Panc1 (cell line): ENCODE data around the gene CHRDL1. TPM values are rescaled to one million over a fixed set of nuclear protein-coding genes. Genes with fewer than 3 reads are reported as not detected.

ENCODE experiments used
- ATAC-seq: fragments of 200-7000 bp; cut with Tn5 transposase; 2 replicates; pipeline ENCODE4 v1.9.1; 2020; ENCODE audit warnings: mild to moderate bottlenecking, moderate library complexity
- BruUV-seq: library from RNA; stranded (reverse); fragments of 400-500 nt; replicated peaks from 2 replicates; lab custom pipeline; 2021; lab: Mats Ljungman, UMichigan
- CTCF ChIA-PET: fragments of 300-600 bp; sonication (Branson Sonifier 250); formaldehyde crosslinking; loops from one replicate; lab custom pipeline; 2022; ENCODE audit warnings: antibody characterized with exemption; lab: Charles Lee
- POLR2A ChIA-PET: fragments of 300-600 bp; sonication (Branson Sonifier 250); formaldehyde crosslinking; loops from one replicate; lab custom pipeline; 2022; ENCODE audit warnings: antibody characterized with exemption; lab: Charles Lee
- DNase-seq: peaks from one replicate; pipeline ENCODE4 v3.0.0-alpha.2; 2010; ENCODE audit warnings: low read depth, low spot score
- H3K27ac ChIP-seq: 2 replicates; pipeline ENCODE4 v1.5.1; 2011; ENCODE audit warnings: mild to moderate bottlenecking, low read length, inconsistent platforms
- H3K27me3 ChIP-seq: fragments of 200-500 bp; sonication (Bioruptor generic); 2 replicates; pipeline ENCODE4 v1.6.0; 2014; ENCODE audit warnings: low read length, inconsistent platforms; ENCODE audit not compliant: control insufficient read depth, insufficient read depth
- H3K36me3 ChIP-seq: fragments of 200-500 bp; sonication (Bioruptor generic); 2 replicates; pipeline ENCODE4 v1.5.1; 2014; ENCODE audit warnings: inconsistent platforms, mild to moderate bottlenecking, low read length, moderate library complexity; ENCODE audit not compliant: control insufficient read depth, insufficient read depth
- H3K4me1 ChIP-seq: 2 replicates; pipeline ENCODE4 v1.5.1; 2011; ENCODE audit warnings: inconsistent platforms, mild to moderate bottlenecking, low read length, moderate library complexity; ENCODE audit not compliant: control insufficient read depth, insufficient read depth
- H3K4me3 ChIP-seq, 2 experiments: 2 replicates each; pipeline ENCODE4 v1.5.1; 2011 to 2012; ENCODE audit warnings: low read depth in 2 of 2, low read length in 2 of 2, mild to moderate bottlenecking in 2 of 2, inconsistent platforms in 1 of 2, moderate library complexity in 1 of 2
- H3K9me3 ChIP-seq: fragments of 200-500 bp; sonication (Bioruptor generic); 2 replicates; pipeline ENCODE4 v1.5.1; 2014; ENCODE audit warnings: low read depth, mild to moderate bottlenecking, inconsistent platforms, low read length, moderate library complexity; ENCODE audit not compliant: control insufficient read depth, insufficient read depth
- CTCF ChIP-seq: fragments of 450-650 bp; IDR thresholded peaks from 2 replicates; pipeline ENCODE4 v1.5.1; 2017; ENCODE audit warnings: mild to moderate bottlenecking
- POLR2AphosphoS5 ChIP-seq: IDR thresholded peaks from 2 replicates; pipeline ENCODE4 v1.6.1; 2012; ENCODE audit warnings: mild to moderate bottlenecking, low read depth, low read length, moderate library complexity
- REST ChIP-seq, 2 experiments: IDR thresholded peaks; 2 replicates each; pipeline ENCODE4 v1.6.1; 2011 to 2012; ENCODE audit warnings: low read depth in 2 of 2, control low read depth in 1 of 2, low read length in 1 of 2, mild to moderate bottlenecking in 1 of 2, moderate library complexity in 1 of 2; ENCODE audit not compliant: insufficient read depth in 1 of 2
- SIN3A ChIP-seq: IDR thresholded peaks from 2 replicates; pipeline ENCODE4 v1.6.1; 2012; ENCODE audit warnings: low read depth, mild to moderate bottlenecking, low read length, moderate library complexity, borderline replicate concordance; ENCODE audit not compliant: insufficient read depth
- TCF7L2 ChIP-seq: IDR thresholded peaks from 2 replicates; pipeline ENCODE4 v1.6.1; 2011; ENCODE audit warnings: mild to moderate bottlenecking, low read depth, low read length, inconsistent platforms
- in situ Hi-C: cut with HindIII; loops from 2 replicates; pipeline ENCODE4 v1.10.0; 2016; ENCODE audit warnings: low sequenced_read_pairs, low pct_unique_long_range_greater_than_20kb
- intact Hi-C: fragments of 100-400 bp; cut with micrococcal nuclease; formaldehyde crosslinking; loops from one replicate; pipeline ENCODE4 v1.10.0; 2022; ENCODE audit not compliant: unreplicated experiment
- total RNA-seq: library from RNA; stranded (reverse); gene quantifications from one replicate; pipeline ENCODE4 v1.2.1, GENCODE V29; 2021; ENCODE audit not compliant: unreplicated experiment

Gene CHRDL1
- total RNA-seq, 1 experiment from 2014 or later = 0.08 TPM

GRCh38 chrX:110755611-110756010, 40.0 kb downstream of the CHRDL1 start:
- DNase-seq (no peak), ATAC-seq (no peak)
- Histone ChIP-seq H3K36me3 (no peaks in the 10 kb centered on the region), H3K27me3 (no peaks in the 10 kb centered on the region), H3K4me1 (no peaks in the 10 kb centered on the region), H3K9me3 (no peaks in the 10 kb centered on the region), H3K4me3 (no peak overlapping the region), H3K27ac (no peak overlapping the region)
- POLR2A ChIA-PET = no interaction called here
- TF ChIP-seq REST (IDR thresholded peaks at IDR 0.05; ENCODE audit: insufficient read depth in 1 of 2, low read depth in 2 of 2, low read length in 1 of 2) = no peak
- TF ChIP-seq CTCF = no peak
- TF ChIP-seq SIN3A = no peak
- TF ChIP-seq TCF7L2 = no peak
- no peak for TF ChIP-seq POLR2AphosphoS5
- no TSS peak for BruUV-seq
- in situ Hi-C loops (no loop called here), intact Hi-C loops (no loop called here)
- CTCF ChIA-PET = no interaction called here

- H3K9me3 ChIP-seq = no peaks in the 10 kb centered on the region
- DNase-seq (no peak), ATAC-seq (no peak)
- CTCF ChIA-PET = no interaction called here
- intact Hi-C loops = no loop called here
- no peaks in the 10 kb centered on the region for H3K36me3 ChIP-seq
- H3K4me1 ChIP-seq = no peaks in the 10 kb centered on the region
- POLR2A ChIA-PET = no interaction called here
- in situ Hi-C loops = no loop called here
- TF ChIP-seq POLR2AphosphoS5 (no peak), SIN3A (no peak), CTCF (no peak), TCF7L2 (no peak), REST (IDR thresholded peaks at IDR 0.05; ENCODE audit: insufficient read depth in 1 of 2, low read depth in 2 of 2, low read length in 1 of 2) (no peak)
- H3K27me3 ChIP-seq = no peaks in the 10 kb centered on the region
- no TSS peak for BruUV-seq
- no peak overlapping the region for H3K4me3 ChIP-seq
- H3K27ac ChIP-seq = no peak overlapping the region
Measured at GRCh38 chrX:110755061-110755460, 40.6 kb downstream of the CHRDL1 start.
